ENCODE measurements around the gene MBD3L5.
"Not testable (repeated sequence)": the region's sequence is repeated elsewhere in the genome, so short reads cannot be mapped to it uniquely, and the experiment has no call there.

The MBD3L5 gene

DNA sequence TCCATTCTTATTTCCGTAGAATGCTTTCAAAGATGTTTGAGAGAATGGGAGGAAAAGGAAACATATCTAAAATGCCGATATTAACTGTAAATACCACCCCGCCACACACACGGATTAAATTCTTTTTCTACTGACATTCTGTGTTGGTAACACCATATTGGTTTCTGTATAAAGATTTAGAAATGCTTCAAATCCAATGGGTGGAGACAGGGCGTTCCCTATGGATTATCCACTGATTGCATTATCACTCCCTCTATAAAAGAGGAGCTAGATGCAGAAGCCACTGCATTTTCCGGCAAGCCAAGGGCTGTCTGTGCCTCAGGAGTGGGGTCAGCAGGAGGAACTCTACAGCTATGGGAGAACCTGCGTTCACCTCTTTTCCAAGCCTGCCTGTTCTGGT lies 18.6 kb downstream of the MBD3L5 start, which contains the start of gene MBD3L2:
Gene MBD3L2 (plus strand): TSS at position 301 of the 400 bp plus-strand sequence. CDS start 53 bp downstream, at position 354.
- DNase-seq (ENCODE audit: low read depth, low spot score); H3K27ac ChIP-seq: not testable (repeated sequence)

GRCh38 chr19:7051421-7051820 lies 21.0 kb downstream of the MBD3L5 start:
- not testable (repeated sequence) for H3K27ac ChIP-seq; DNase-seq (ENCODE audit: low read depth, low spot score)

DNA sequence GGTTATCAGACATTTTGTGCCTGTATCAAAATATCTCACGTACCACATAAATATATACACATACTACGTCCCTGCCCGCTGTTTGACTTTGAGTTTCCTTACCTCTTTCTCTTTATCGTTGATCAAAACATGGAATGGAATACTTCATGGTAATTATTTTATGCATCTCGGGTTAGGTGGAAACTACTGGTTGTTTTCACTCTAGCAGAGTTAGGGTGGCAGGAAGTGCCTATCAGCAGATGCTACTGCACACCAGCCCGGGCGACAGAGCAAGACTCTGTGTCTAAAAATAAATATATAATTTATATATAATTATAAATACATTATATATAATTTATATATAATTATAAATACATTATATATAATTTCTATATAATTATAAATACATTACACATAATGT lies 22.5 kb downstream of the MBD3L5 start:
- H3K27ac ChIP-seq; DNase-seq (ENCODE audit: low read depth, low spot score): not testable (repeated sequence)

GRCh38 chr19:7054635-7055368 lies 24.4 kb downstream of the MBD3L5 start:
- not testable (repeated sequence) for H3K27ac ChIP-seq; DNase-seq (ENCODE audit: low read depth, low spot score)

DNA sequence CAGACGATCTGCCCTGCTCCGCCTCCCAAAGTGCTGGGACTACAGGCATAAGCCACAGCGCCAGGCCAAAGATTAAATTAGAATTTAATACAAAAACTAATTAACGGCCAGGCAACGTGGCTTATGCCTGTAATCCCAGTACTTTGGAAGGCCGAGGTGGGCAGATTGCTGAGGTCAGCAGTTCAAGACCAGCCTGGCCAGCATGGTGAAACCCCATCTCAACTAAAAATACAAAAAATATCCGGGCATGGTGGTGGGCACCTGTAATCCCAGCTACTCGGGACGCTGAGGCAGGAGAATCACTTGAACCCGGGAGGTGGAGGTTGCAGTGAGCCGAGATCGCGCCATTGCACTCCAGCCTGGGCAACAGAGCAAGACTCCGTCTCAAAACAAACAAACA lies 25.3 kb downstream of the MBD3L5 start:
- DNase-seq (ENCODE audit: low read depth, low spot score): not testable (repeated sequence)

DNA sequence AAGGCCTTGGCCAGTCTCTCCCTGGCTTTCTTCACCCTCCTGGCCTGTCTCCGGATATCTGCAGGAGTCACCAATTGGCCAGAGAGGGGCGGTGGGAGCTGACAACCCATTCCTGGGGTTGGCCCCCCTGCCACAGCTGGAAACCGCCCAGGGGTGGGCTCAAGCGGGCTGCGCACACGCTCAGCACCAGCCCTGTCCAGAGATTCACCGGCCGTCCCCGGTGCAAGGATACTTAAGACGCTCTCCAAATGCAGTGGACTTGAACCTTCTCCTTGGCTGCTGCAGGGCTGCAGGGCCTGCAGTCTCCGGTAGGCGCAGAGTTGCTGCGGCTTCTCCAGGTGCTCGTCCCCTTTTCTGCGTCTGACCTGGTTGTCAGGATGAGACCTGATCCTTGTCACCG lies 26.0 kb downstream of the MBD3L5 start:
- DNase-seq (ENCODE audit: low read depth, low spot score); H3K27ac ChIP-seq: not testable (repeated sequence)

More for the DNA sequence above, 25.3 kb downstream of the MBD3L5 start:
- H3K27ac ChIP-seq: not testable (repeated sequence)

DNA sequence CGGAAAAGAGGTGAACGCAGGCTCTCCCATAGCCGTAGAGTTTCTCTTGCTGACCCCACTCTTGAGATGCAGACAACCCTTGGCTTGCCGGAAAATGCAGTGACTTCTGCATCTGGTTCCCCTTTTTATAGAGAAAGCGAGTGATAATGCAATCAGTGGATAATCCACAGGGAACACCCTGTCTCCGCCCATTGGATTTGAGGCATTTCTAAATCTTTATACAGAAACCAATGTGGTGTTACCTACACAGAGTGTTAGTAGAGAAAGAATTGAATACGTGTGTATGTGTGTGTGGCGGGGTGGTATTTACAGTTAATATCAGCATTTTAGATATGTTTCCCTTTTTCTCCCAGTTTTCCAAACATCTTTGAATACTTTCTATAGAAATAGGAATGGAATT lies 28.2 kb downstream of the MBD3L5 start, which contains the start of gene MBD3L3:
Gene MBD3L3 (minus strand): TSS at position 101 of the 400 bp plus-strand sequence. CDS start 71 bp downstream, at position 30.
- not testable (repeated sequence) for H3K27ac ChIP-seq; DNase-seq (ENCODE audit: low read depth, low spot score)

DNA sequence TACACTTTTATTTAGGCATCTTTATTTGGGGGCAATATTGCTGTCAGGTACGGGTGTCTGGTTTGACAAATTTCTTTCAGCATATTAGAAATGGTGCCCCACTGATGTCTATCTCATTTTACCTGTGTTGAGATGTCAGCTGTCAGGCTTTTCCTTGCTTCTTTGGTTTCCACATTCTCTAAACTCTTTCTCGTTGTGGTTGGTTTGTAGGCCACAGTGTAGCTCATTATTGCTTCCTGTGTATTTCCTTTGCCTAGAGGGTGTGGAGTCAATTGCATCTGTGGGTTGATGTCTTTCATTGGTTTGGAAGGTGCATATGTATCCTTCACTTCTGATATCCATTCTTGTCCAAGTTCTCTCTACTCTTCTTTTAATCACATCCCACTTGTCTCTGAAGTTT lies 29.6 kb downstream of the MBD3L5 start:
- DNase-seq (ENCODE audit: low read depth, low spot score); H3K27ac ChIP-seq: not testable (repeated sequence)

DNA sequence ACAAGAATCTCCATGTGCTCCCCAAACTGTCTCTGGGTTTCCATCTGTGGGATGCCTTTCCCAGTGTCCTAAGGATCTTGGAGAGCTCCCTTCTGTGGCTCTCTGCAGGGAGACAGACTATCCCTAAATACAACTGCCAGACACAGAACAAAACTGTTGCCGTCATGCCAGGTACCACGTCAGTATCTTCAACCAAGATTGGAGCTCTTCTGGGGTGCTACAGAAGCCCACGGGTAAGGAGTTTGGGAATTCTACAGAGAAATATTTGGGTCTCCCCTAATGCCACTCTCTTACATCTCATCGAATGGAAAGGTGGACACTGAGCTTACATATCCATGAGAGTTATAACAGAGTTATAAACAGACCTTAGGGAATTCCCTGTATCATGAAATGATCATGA lies 33.0 kb downstream of the MBD3L5 start:
- H3K27ac ChIP-seq: no peak overlapping the region
- no peak for DNase-seq (ENCODE audit: low read depth, low spot score)

DNA sequence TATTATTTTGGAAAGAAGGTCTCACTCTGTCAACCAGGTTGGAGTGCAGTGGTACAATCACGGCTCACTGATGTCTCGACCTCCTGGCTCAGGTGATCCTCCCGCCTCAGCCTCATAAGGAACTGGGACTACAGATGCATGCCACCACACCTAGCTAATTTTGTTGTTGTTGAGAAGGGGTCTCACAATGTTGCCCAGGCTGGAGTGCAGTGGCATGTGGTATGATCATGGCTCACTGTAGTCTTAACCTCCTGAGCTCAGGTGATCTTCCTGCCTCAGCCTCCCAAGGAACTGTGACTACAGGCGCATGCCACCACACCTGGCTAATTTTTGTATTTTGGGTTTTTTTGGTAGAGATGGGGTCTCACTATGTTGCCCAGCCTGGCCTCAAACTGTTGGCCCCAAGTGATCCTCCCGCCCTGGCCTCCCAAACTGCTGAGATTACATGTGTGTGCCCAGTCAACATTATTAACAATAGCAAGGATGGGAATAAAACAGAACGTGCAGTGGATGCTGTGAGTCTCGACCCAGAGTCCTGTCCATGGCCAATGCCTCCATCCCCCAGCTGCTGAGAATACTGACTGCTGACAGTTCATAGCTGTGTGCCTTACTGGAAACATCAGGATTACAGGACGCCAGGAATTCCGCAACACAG lies 33.5 kb downstream of the MBD3L5 start:
- no peak overlapping the region for H3K27ac ChIP-seq
- no peak for DNase-seq (ENCODE audit: low read depth, low spot score)

DNA sequence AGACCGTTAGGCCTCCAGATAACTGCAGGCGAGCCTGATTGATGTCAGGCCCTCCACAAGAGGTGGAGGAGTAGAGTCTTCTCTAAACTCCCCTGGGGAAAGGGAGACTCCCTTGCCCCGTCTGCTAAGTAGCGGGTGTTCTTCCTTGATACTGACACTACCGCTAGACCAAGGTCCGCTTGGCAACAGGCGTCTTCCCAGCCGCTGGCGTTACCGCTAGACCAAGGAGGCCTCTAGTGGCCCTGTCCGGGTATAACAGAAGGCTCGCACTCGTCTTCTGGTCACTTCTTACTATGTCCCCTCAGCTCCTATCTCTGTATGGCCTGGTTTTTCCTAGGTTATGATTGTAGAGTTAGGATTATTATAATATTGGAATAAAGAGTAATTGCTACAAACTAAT lies 36.7 kb downstream of the MBD3L5 start:
- DNase-seq (ENCODE audit: low read depth, low spot score); H3K27ac ChIP-seq: not testable (repeated sequence)

DNA sequence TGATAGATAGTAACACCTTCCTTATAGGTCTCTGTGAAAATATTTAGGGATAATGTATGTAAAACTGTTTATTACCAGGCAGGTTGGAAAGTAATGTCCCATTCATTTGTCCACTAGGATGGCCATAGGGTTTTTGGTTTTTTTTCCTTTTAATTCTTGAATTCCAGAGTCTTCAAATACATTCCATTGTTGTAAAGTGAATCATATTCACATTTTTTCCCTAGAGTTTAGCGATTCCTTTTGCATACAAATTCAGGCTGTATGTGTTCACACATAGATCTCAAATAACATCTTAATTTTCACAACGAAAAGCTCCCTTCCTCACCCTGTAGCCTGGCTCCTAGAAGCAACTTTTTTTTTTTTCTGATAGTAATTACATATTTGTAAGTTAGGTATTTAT lies 37.3 kb downstream of the MBD3L5 start:
- no peak overlapping the region for H3K27ac ChIP-seq
- DNase-seq (ENCODE audit: low read depth, low spot score): no peak

- no peak overlapping the region for H3K27ac ChIP-seq
- DNase-seq (ENCODE audit: low read depth, low spot score): no peak
Measured at GRCh38 chr19:7068599-7068998, 38.2 kb downstream of the MBD3L5 start.

DNA sequence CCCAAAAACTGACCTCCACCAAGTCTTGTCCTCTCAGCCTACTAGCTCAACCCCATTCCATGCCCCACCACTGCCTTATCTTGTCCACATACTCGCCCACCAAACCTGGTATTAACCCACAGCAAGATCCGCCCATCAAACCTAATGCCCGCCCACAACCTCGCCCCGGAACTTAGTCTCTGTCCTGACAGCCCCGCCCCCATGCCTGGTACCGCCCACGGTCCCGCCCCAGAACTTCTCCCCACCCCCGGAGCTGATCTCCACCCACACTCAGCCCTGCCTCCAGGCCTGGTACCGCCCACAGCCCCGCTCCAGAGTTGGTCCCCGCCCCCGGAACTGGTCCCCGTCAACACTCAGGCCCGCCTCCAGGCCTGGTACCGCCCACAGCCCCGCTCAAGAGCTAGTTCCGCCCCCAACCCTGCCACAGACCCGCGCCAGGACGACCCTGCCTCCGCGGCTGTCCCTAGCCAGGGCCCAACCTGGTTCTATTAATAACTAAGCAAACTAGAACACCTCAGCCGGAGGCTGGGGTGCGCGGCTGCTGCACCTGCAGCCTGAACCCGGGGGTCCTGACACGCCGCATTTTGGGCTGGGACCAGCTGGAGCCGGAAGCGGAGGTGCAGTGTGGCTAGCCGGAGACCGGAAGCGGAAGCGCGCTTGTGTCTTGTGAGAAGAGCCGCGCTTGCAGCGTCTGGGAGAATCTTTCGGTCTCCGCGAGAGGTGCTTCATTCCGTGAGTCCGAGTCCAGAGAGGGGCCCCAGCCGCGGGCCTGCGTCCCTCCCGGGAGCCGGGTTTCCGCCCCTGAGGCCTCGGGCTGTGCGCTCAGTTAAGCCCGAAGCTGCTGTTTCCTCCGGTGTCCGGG lies 38.9 kb downstream of the MBD3L5 start, which contains the start of gene ZNF557:
Gene ZNF557 (plus strand): TSS at position 662 of the 862 bp plus-strand sequence. CDS start 5,372 bp downstream, outside the sequence.
- DNase-seq (ENCODE audit: low read depth, low spot score): peak; percentile 87
- H3K27ac ChIP-seq: peak within 1 kb of the TSS; percentile 71

- peak overlapping the region; percentile 71 for H3K27ac ChIP-seq
- DNase-seq (ENCODE audit: low read depth, low spot score): no peak
Measured at GRCh38 chr19:7069904-7070226, 39.5 kb downstream of the MBD3L5 start.

DNA sequence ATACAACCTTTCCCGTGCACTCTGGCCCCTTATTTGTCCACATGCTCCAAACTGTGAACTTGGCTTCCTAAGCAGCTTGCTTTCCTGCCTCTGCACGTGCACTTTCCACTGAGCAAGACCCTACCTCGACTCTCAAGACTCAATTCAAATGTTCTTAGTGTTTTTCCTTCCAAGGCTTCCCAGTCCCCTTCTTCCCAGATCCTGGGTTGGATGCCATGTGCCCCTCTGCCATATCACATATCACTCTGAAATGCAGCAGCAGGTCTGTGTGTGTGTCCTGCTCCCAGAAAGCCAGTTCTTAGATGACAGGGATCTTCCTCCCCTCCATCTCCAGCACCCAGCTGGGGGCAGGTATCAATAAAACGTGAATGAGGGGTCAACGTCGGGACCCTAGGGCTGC lies 42.2 kb downstream of the MBD3L5 start:
- DNase-seq (ENCODE audit: low read depth, low spot score): no peak
- no peak overlapping the region for H3K27ac ChIP-seq

GRCh38 chr19:7074705-7075282 lies 44.4 kb downstream of the MBD3L5 start:
- no peak overlapping the region for H3K27ac ChIP-seq
- DNase-seq (ENCODE audit: low read depth, low spot score): no peak

- DNase-seq (ENCODE audit: low read depth, low spot score): no peak
- H3K27ac ChIP-seq: no peak overlapping the region
Measured at GRCh38 chr19:7076151-7076550, 45.8 kb downstream of the MBD3L5 start.

DNA sequence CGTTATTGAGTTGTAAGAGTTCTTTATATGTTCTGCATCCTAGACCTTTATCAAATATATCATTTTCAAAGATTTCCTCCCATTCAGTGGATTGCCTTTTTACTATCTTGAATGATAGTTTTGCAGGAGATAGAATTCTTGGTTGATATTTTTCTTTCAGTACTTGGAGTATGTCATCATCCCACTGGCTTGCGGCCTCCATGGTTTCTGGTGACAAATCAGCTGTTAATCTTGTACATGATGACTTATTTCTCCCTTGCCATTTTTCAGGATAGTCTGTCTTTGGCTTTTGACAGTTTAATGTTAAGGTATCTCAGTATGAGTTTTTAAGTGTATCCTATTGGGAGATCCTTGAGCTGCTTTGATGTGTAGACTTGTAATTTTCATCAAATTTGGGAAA lies 47.6 kb downstream of the MBD3L5 start:
- no peak overlapping the region for H3K27ac ChIP-seq
- no peak for DNase-seq (ENCODE audit: low read depth, low spot score)

All from epithelial cell of prostate (primary cell).